H1 (cell line): ENCODE results near the gene LRP5.

ENCODE experiments used
- CREB1 ChIP-seq: IDR thresholded peaks from 2 replicates; pipeline ENCODE4 v1.6.1; 2012; ENCODE audit warnings: inconsistent platforms
- EGR1 ChIP-seq: IDR thresholded peaks from 2 replicates; pipeline ENCODE4 v1.6.1; 2011; ENCODE audit warnings: low read depth, low read length, borderline replicate concordance
- GTF2F1 ChIP-seq: IDR thresholded peaks from 2 replicates; pipeline ENCODE4 v1.6.1; 2012; ENCODE audit warnings: low read depth, low read length, improper control_type of control experiment, borderline replicate concordance
- KDM1A ChIP-seq: fragments of 200-600, 300-600 bp; sonication (generic); IDR thresholded peaks from 2 replicates; pipeline ENCODE4 v1.7.1; 2016; ENCODE audit warnings: mild to moderate bottlenecking, low read length, borderline replicate concordance
- MAFK ChIP-seq: IDR thresholded peaks from 2 replicates; pipeline ENCODE4 v1.6.1; 2012; ENCODE audit warnings: low read depth, mild to moderate bottlenecking, improper control_type of control experiment, low read length
- RFX5 ChIP-seq: IDR thresholded peaks from 2 replicates; pipeline ENCODE4 v1.6.1; 2011; ENCODE audit warnings: low read depth, low read length, improper control_type of control experiment, borderline replicate concordance
- RNF2 ChIP-seq: fragments of 200-900, 300-1000 bp; sonication (generic); IDR thresholded peaks from 2 replicates; pipeline ENCODE4 v1.7.1; 2016; ENCODE audit warnings: borderline replicate concordance, low read depth, mild to moderate bottlenecking, antibody characterized with exemption, low read length; ENCODE audit not compliant: poor library complexity, severe bottlenecking; ENCODE audit errors: missing control alignments
- TF ChIP-seq, protein P1 (sequence below), 3 experiments: IDR thresholded peaks; 1 replicate in 2 of 3; 2 replicates in 1 of 3; pipeline versions ENCODE4 v1.5.1 to v1.6.1; 2011; ENCODE audit warnings: low read length in 3 of 3, mild to moderate bottlenecking in 3 of 3, inconsistent platforms in 2 of 3, low read depth in 1 of 3, moderate library complexity in 1 of 3; ENCODE audit not compliant: insufficient read depth in 1 of 3; ENCODE audit errors: control extremely low read depth in 1 of 3
- TF ChIP-seq, protein P2 (sequence below): IDR thresholded peaks from 2 replicates; pipeline ENCODE4 v1.6.1; 2012; ENCODE audit warnings: inconsistent platforms

DNA sequence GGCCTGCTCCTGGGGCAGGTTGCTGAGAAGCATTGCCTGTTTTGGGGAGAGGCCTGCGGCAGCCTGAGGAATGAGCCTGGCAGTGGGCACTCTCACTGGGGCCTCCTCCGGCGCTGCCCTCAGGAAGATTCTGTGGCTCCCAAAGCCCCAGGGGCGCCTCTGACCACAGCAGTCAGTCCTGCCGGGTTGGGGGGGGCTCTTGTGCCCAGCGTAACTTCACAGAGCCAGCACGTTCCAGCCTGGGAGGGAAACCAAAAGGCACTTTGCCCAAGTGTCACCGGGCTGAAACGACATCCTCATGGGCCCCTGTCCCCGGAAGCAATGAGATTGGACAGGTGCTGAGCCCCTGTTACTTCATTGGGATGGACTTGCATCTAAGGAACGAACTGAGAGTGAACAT lies 4.3 kb upstream of the LRP5 start:
- TF ChIP-seq, protein P1, sequence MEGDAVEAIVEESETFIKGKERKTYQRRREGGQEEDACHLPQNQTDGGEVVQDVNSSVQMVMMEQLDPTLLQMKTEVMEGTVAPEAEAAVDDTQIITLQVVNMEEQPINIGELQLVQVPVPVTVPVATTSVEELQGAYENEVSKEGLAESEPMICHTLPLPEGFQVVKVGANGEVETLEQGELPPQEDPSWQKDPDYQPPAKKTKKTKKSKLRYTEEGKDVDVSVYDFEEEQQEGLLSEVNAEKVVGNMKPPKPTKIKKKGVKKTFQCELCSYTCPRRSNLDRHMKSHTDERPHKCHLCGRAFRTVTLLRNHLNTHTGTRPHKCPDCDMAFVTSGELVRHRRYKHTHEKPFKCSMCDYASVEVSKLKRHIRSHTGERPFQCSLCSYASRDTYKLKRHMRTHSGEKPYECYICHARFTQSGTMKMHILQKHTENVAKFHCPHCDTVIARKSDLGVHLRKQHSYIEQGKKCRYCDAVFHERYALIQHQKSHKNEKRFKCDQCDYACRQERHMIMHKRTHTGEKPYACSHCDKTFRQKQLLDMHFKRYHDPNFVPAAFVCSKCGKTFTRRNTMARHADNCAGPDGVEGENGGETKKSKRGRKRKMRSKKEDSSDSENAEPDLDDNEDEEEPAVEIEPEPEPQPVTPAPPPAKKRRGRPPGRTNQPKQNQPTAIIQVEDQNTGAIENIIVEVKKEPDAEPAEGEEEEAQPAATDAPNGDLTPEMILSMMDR (IDR thresholded peaks at IDR 0.05; ENCODE audit: control extremely low read depth in 1 of 3, insufficient read depth in 1 of 3, low read depth in 1 of 3, low read length in 3 of 3): no peak
- TF ChIP-seq KDM1A: no peak
- no peak for TF ChIP-seq MAFK
- TF ChIP-seq GTF2F1: no peak
- TF ChIP-seq, protein P2, sequence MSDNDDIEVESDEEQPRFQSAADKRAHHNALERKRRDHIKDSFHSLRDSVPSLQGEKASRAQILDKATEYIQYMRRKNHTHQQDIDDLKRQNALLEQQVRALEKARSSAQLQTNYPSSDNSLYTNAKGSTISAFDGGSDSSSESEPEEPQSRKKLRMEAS: no peak
- no peak for TF ChIP-seq RNF2
- no peak for TF ChIP-seq CREB1
- TF ChIP-seq EGR1: no peak
- TF ChIP-seq RFX5: no peak
